HG03571 (cell line): ENCODE measurements around the gene FAM72C.
"Not testable (repeated sequence)": the region's sequence is repeated elsewhere in the genome, so short reads cannot be mapped to it uniquely, and the experiment has no call there.

ENCODE experiments used
- ATAC-seq: cut with Tn5 transposase; IDR thresholded peaks from one replicate; pipeline ENCODE4 v1.9.1; 2021; ENCODE audit not compliant: unreplicated experiment

FAM72C gene

GRCh38 chr1:143913705-143914104, 58.1 kb downstream of the FAM72C start:
- ATAC-seq = not testable (repeated sequence)
